GM12878 (cell line): ENCODE results near the gene TMEM132C. TPM values are rescaled to one million over a fixed set of nuclear protein-coding genes. Genes with fewer than 3 reads are reported as not detected.

ENCODE experiments used
- ATAC-seq: fragments of 200-7000 bp; cut with Tn5 transposase; 3 replicates; pipeline ENCODE4 v1.9.1; 2020; ENCODE audit warnings: mild to moderate bottlenecking, moderate library complexity
- BruUV-seq: library from RNA; stranded (reverse); fragments of 400-500 nt; replicated peaks from 2 replicates; lab custom pipeline; 2021; lab: Mats Ljungman, UMichigan
- CTCF ChIA-PET: fragments of 300-600 bp; sonication (Branson Sonifier 250); formaldehyde crosslinking; extraction: SDS; loops from one replicate; lab custom pipeline; 2021; ENCODE audit warnings: inconsistent platforms; lab: Yijun Ruan, JAX
- POLR2A ChIA-PET: fragments of 350-600 bp; formaldehyde crosslinking; extraction: SDS; loops from one replicate; lab custom pipeline; 2021; ENCODE audit warnings: inconsistent platforms; lab: Charles Lee
- RAD21 ChIA-PET: fragments of 300-600 bp; sonication (Branson Sonifier 250); formaldehyde crosslinking; loops from one replicate; lab custom pipeline; 2023; ENCODE audit warnings: antibody characterized with exemption; ENCODE audit not compliant: unreplicated experiment; lab: Charles Lee
- SMC1A ChIA-PET: fragments of 300-600 bp; sonication (Branson Sonifier 250); formaldehyde crosslinking; loops from one replicate; lab custom pipeline; 2023; ENCODE audit not compliant: unreplicated experiment, uncharacterized antibody; lab: Charles Lee
- DNase-seq: peaks from one replicate; pipeline ENCODE4 v3.0.0-alpha.2; 2011; ENCODE audit warnings: low read depth, low spot score
- FAIRE-seq: peaks from 3 replicates; lab custom pipeline; 2011; peaks lifted over from hg19 to GRCh38; lab: Jason Lieb, UNC
- H2AFZ ChIP-seq: 2 replicates; pipeline ENCODE4 v1.6.0; 2011; ENCODE audit warnings: low read depth, low read length, control low read depth; ENCODE audit not compliant: control insufficient read depth
- H3K27ac ChIP-seq: 2 replicates; pipeline ENCODE4 v1.5.1; 2011; ENCODE audit warnings: control low read depth; ENCODE audit not compliant: control insufficient read depth, insufficient read depth
- H3K27me3 ChIP-seq, 2 experiments: replicated peaks in 1 of 2; 2 replicates each; pipeline versions ENCODE4 v1.6.0 to v1.6.1; 2011; ENCODE audit warnings: low read length in 1 of 2; ENCODE audit not compliant: control insufficient read depth in 2 of 2, insufficient read depth in 2 of 2
- H3K36me3 ChIP-seq, 2 experiments: 2 replicates each; pipeline ENCODE4 v1.5.1; 2011; ENCODE audit warnings: low read length in 1 of 2; ENCODE audit not compliant: control insufficient read depth in 2 of 2, insufficient read depth in 2 of 2
- H3K4me1 ChIP-seq: 2 replicates; pipeline ENCODE4 v1.6.1; 2011; ENCODE audit warnings: mild to moderate bottlenecking, low read length, moderate library complexity, mixed read lengths; ENCODE audit not compliant: control insufficient read depth, insufficient read depth
- H3K4me2 ChIP-seq: 2 replicates; pipeline ENCODE4 v1.6.0; 2011; ENCODE audit warnings: control low read depth; ENCODE audit not compliant: control insufficient read depth, insufficient read depth
- H3K4me3 ChIP-seq: fragments of 200-600 bp; sonication (generic); 2 replicates; pipeline ENCODE4 v1.5.1; 2016
- H3K79me2 ChIP-seq: 2 replicates; pipeline ENCODE4 v1.6.0; 2011; ENCODE audit warnings: low read length; ENCODE audit not compliant: control insufficient read depth, insufficient read depth
- H3K9ac ChIP-seq: 2 replicates; pipeline ENCODE4 v1.8.0; 2011; ENCODE audit warnings: low read length, control low read depth, mixed read lengths; ENCODE audit not compliant: control insufficient read depth, insufficient read depth
- H3K9me3 ChIP-seq: replicated peaks from 3 replicates; pipeline ENCODE4 v1.5.1; 2011; ENCODE audit warnings: mild to moderate bottlenecking, low read length; ENCODE audit not compliant: control insufficient read depth, insufficient read depth
- H4K20me1 ChIP-seq: 2 replicates; pipeline ENCODE4 v1.6.0; 2011; ENCODE audit not compliant: control insufficient read depth, insufficient read depth
- GABPA ChIP-seq: IDR thresholded peaks from 2 replicates; pipeline ENCODE4 v1.6.1; 2014; ENCODE audit warnings: antibody characterized with exemption, low read depth, mild to moderate bottlenecking, inconsistent platforms
- MYB ChIP-seq: fragments of 150-350 bp; IDR thresholded peaks from 2 replicates; pipeline ENCODE4 v1.6.1; 2014; ENCODE audit warnings: mild to moderate bottlenecking, low read depth, low read length, borderline replicate concordance
- NFIC ChIP-seq: IDR thresholded peaks from 2 replicates; pipeline ENCODE4 v1.6.1; 2012; ENCODE audit warnings: low read depth, mild to moderate bottlenecking, inconsistent platforms, low read length, moderate library complexity
- YBX1 ChIP-seq: fragments of 450-650 bp; IDR thresholded peaks from 2 replicates; pipeline ENCODE4 v1.6.1; 2016; ENCODE audit warnings: antibody characterized with exemption
- WGBS: methylation state at CpG from one replicate; pipeline ENCODE4 v1.1.6; 2016; ENCODE audit warnings: low lambda C conversion rate; ENCODE audit not compliant: insufficient replicate concordance, insufficient coverage; ENCODE audit errors: missing lambda C conversion rate; 5-methylcytosine and 5-hydroxymethylcytosine counted together
- in situ Hi-C: fragments of 300-500 bp; cut with MboI; formaldehyde crosslinking; loops from 9 replicates; pipeline ENCODE4 v1.14.3; 2018; ENCODE audit warnings: mixed read lengths
- intact Hi-C: fragments of 100-400 bp; cut with micrococcal nuclease; formaldehyde crosslinking; loops from one replicate; pipeline ENCODE4 v1.14.2; 2022; ENCODE audit not compliant: unreplicated experiment
- polyA plus RNA-seq, 11 experiments: library from polyadenylated mRNA; depleted of rRNA in 4 of 11; unstranded in 6 of 11; stranded (reverse) in 5 of 11; fragments of >200 nt; fragmentation: Nextera tagmentation in 4 of 11; fragmentation: Illumina TruSeq in 1 of 11; extraction: Ambion mirVana in 4 of 11; extraction: Trizol in 1 of 11; gene quantifications; 1 replicate in 1 of 11; 2 replicates in 10 of 11; pipeline versions ENCODE4 v1.2.1 to v1.2.3, GENCODE V29; 2011 to 2016; ENCODE audit warnings: inconsistent platforms in 2 of 11, missing spikeins in 2 of 11, low read depth in 1 of 11
- total RNA-seq, 4 experiments: library from RNA; depleted of rRNA in 3 of 4; stranded (reverse); fragments of >200 nt in 3 of 4; fragmentation: Illumina TruSeq in 1 of 4; extraction: Trizol in 1 of 4; gene quantifications; 2 replicates each; pipeline versions ENCODE4 v1.2.1 to v1.2.3, GENCODE V29; 2013 to 2021

TMEM132C gene
- total and polyA plus RNA-seq, 10 of the 15 experiments (the other 5 are each of a cell fraction or from before 2014, with no cell fraction given), result not detected

GRCh38 chr12:128619263-128619662 lies 352.3 kb downstream of the TMEM132C start:
- Histone ChIP-seq H3K27me3 (no peaks in the 10 kb centered on the region), H3K4me3 (no peak overlapping the region), H3K79me2 (no peaks in the 10 kb centered on the region), H3K36me3 (no peaks in the 10 kb centered on the region), H3K4me2 (no peak overlapping the region), H3K9ac (no peak overlapping the region), H2AFZ (no peak overlapping the region), H3K27ac (no peak overlapping the region), H3K9me3 (no peaks in the 10 kb centered on the region), H4K20me1 (no peaks in the 10 kb centered on the region), H3K4me1 (no peaks in the 10 kb centered on the region)
- ATAC-seq, result no peak
- FAIRE-seq, result no peak
- ChIA-PET POLR2A (interaction anchor here (0.7 kb wide), 1 partner anchor 238 kb away, joined by 7 read pairs; no protein-coding TSS in a partner anchor), SMC1A (no interaction called here), RAD21 (interaction anchor here (0.6 to 0.7 kb wide), 2 partner anchors 1140 to 1227 kb away, joined by 3 read pairs; no protein-coding TSS in a partner anchor), CTCF (interaction anchor here (0.7 kb wide), 1 partner anchor 14 kb away, joined by 3 read pairs; no protein-coding TSS in a partner anchor)
- intact Hi-C loops (no loop called here), in situ Hi-C loops (no loop called here)
- DNase-seq, result no peak
- WGBS, result 16% methylated on average over 8 of the region's 8 CpGs
- TF ChIP-seq GABPA (no peak), MYB (no peak), NFIC (no peak)
- no TSS peak for BruUV-seq

GRCh38 chr12:128621304-128621703 lies 354.3 kb downstream of the TMEM132C start:
- no peaks in the 10 kb centered on the region for H3K4me1 ChIP-seq
- CTCF ChIA-PET, result no interaction called here
- no peaks in the 10 kb centered on the region for H3K36me3 ChIP-seq
- H3K79me2 ChIP-seq, result no peaks in the 10 kb centered on the region
- H3K4me3 ChIP-seq, result no peak overlapping the region
- H3K4me2 ChIP-seq, result no peak overlapping the region
- POLR2A ChIA-PET, result no interaction called here
- no peak overlapping the region for H3K27ac ChIP-seq
- RAD21 ChIA-PET, result no interaction called here
- TF ChIP-seq YBX1, result no peak
- FAIRE-seq (no peak), ATAC-seq (no peak), DNase-seq (no peak)
- intact Hi-C loops (no loop called here), in situ Hi-C loops (no loop called here)
- H3K9me3 ChIP-seq, result no peaks in the 10 kb centered on the region; the same call in 2 of the 3 replicates
- SMC1A ChIA-PET, result no interaction called here
- no TSS peak for BruUV-seq
- WGBS, result 61% methylated on average over 8 of the region's 8 CpGs
- no peaks in the 10 kb centered on the region for H3K27me3 ChIP-seq
- no peak overlapping the region for H3K9ac ChIP-seq
- no peaks in the 10 kb centered on the region for H4K20me1 ChIP-seq
- no peak overlapping the region for H2AFZ ChIP-seq
